Measurements from ENCODE around the gene DNAH2.

GRCh38 chr17:7782240-7782639 lies 64.7 kb downstream of the DNAH2 start:
- TF ChIP-seq SUZ12 (IDR thresholded peaks at IDR 0.05; ENCODE audit: extremely low read depth, insufficient read depth, insufficient read length) = no peak
- TF ChIP-seq ZNF274 (IDR thresholded peaks at IDR 0.05; ENCODE audit: low read depth, low read length) = no peak
- no peak for TF ChIP-seq YY1 (IDR thresholded peaks at IDR 0.05; ENCODE audit: insufficient read depth, insufficient read length)

Measured in NT2/D1 (cell line).